ENCODE results near the gene FOXI3. TPM values are rescaled to one million over a fixed set of nuclear protein-coding genes. Genes with fewer than 3 reads are reported as not detected.

The FOXI3 gene
- total RNA-seq, 1 experiment from 2014 or later, result 19.2 TPM

DNA sequence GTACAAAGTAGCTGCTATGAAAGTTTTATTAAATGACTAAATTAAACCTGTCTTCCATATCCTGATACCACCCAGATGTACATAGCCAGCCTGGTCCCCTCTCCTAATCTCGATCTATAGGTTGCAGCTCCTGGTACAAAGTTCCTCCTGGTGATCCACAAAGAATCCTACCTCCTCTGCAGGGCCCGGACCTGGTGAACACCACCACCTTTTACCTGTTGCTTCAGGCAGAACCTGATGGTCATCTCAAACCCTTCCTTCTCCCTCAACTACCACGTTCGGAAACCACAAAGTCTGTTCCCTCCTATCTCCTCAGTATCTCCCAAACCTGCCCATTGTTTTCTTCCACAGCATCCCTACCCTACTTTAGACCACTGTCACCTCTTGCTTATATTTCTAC, 15.5 kb downstream of the FOXI3 start:
- Histone ChIP-seq H3K27ac (ENCODE audit: insufficient read length, low read depth, low read length) (no peak overlapping the region), H4K20me1 (ENCODE audit: control insufficient read depth, insufficient read depth, insufficient read length) (no peaks in the 10 kb centered on the region), H3T11ph (ENCODE audit: low read length) (no peak overlapping the region), H2BK15ac (ENCODE audit: low read depth, low read length) (no peak overlapping the region), H4K5ac (ENCODE audit: insufficient read length, low read depth, low read length) (no peak overlapping the region), H3K4me2 (ENCODE audit: insufficient read depth, insufficient read length, low read length) (no peak overlapping the region), H2BK5ac (ENCODE audit: insufficient read length, low read length) (no peak overlapping the region), H2BK120ac (ENCODE audit: low read depth, low read length, poor library complexity, severe bottlenecking) (no peak overlapping the region), H2BK12ac (ENCODE audit: insufficient read length, low read depth, low read length) (no peak overlapping the region), H3K79me2 (ENCODE audit: insufficient read depth, low read length) (no peaks in the 10 kb centered on the region), H4K8ac (replicated peaks; ENCODE audit: insufficient read length, low read depth, low read length) (no peak overlapping the region), H3K18ac (ENCODE audit: insufficient read length, low read depth, low read length) (no peak overlapping the region), H3K4ac (ENCODE audit: low read depth, low read length) (no peak overlapping the region), H3K4me1 (ENCODE audit: insufficient read depth, low read length) (no peaks in the 10 kb centered on the region), H3K14ac (ENCODE audit: insufficient read depth, low read length) (no peak overlapping the region), H3K27me3 (ENCODE audit: insufficient read depth, low read length) (no peaks in the 10 kb centered on the region), H4K91ac (ENCODE audit: insufficient read length, low read depth, low read length) (no peak overlapping the region), H3K79me1 (ENCODE audit: insufficient read depth, low read depth, low read length, poor library complexity, severe bottlenecking) (no peaks in the 10 kb centered on the region), H3K9ac (ENCODE audit: extremely low read depth, insufficient read length, low read length) (no peak overlapping the region), H3K23me2 (ENCODE audit: insufficient read length, low read depth, low read length, poor library complexity, severe bottlenecking) (no peaks in the 10 kb centered on the region), H3K23ac (ENCODE audit: insufficient read length, low read depth, low read length) (no peak overlapping the region), H3K56ac (ENCODE audit: insufficient read length, low read depth, low read length) (no peak overlapping the region), H3K9me3 (ENCODE audit: control insufficient read depth, low read depth, low read length) (no peaks in the 10 kb centered on the region), H2AFZ (ENCODE audit: low read length) (no peak overlapping the region), H2AK5ac (ENCODE audit: insufficient read length, low read length) (no peak overlapping the region), H2BK20ac (ENCODE audit: low read depth, low read length, poor library complexity, severe bottlenecking) (no peak overlapping the region)
- Mint-ChIP-seq H3K27ac (peak overlapping the region in 1 of 3 experiments; percentile 15; a peak in 1 of 7 replicates), H3K9me3 (peaks cover 0 to 2% of the 10 kb centered on the region in 2 experiments; a peak in 2 of 5 replicates), H3K4me1 (peaks cover 20 to 23% of the 10 kb centered on the region in 2 experiments), H3K27me3 (ENCODE audit: low read depth) (peaks cover 18% of the 10 kb centered on the region), H3K4me3 (no peak overlapping the region), H3K36me3 (ENCODE audit: insufficient read depth in 1 of 3, low read depth in 3 of 3) (no peaks in the 10 kb centered on the region; a peak in 1 of 7 replicates)
- no peak for TF ChIP-seq CTCF (conservative IDR thresholded peaks at IDR 0.05)
- no peak for DNase-seq
- no CpG with 5 or more reads among the region's 4 CpGs for WGBS (ENCODE audit: extremely low coverage, insufficient read length, low lambda C conversion rate)

All from H9 (cell line).